Stomach (tissue), 9 donors: ENCODE data around the gene STAT5B. TPM values are rescaled to one million over a fixed set of nuclear protein-coding genes. Genes with fewer than 3 reads are reported as not detected.
A peak's percentile ranks its signal among the peaks of the same experiment; 100 is the strongest.

Source experiments
- DNase-seq, 2 donors: peaks; one replicate each; pipeline versions ENCODE4 v3.0.0 to v3.0.0-alpha.2; 2013 to 2019
- H3K27ac ChIP-seq, 5 donors: fragments of 200-600 bp in 4 of 5; sonication (generic) in 4 of 5; one replicate each; pipeline ENCODE4 v1.5.1; 2013 to 2019; ENCODE audit warnings: mild to moderate bottlenecking in 1 of 5, moderate library complexity in 1 of 5
- H3K27me3 ChIP-seq, 3 donors: fragments of 200-600 bp; sonication (generic); one replicate each; pipeline ENCODE4 v1.5.1; 2017 to 2019; ENCODE audit warnings: mixed run types in 1 of 3
- H3K36me3 ChIP-seq, 4 donors: fragments of 200-600 bp; sonication (generic); 1 replicate in 3 of 4; 2 replicates in 1 of 4; pipeline ENCODE4 v1.5.1; 2016 to 2019
- H3K4me1 ChIP-seq, 4 donors: fragments of 200-600 bp; sonication (generic); one replicate each; pipeline ENCODE4 v1.5.1; 2016 to 2019
- H3K4me3 ChIP-seq, 4 donors: fragments of 200-600 bp; sonication (generic) in 3 of 4; one replicate each; pipeline ENCODE4 v1.5.1; 2016 to 2019; ENCODE audit warnings: mild to moderate bottlenecking in 1 of 4
- H3K9me3 ChIP-seq, 4 donors: fragments of 200-600 bp; sonication (generic); one replicate each; pipeline ENCODE4 v1.5.1; 2016 to 2019
- CTCF ChIP-seq, 7 experiments: fragments of 450-650 bp in 4 of 7; fragments of 200-600 bp in 3 of 7; sonication (generic) in 3 of 7; IDR thresholded peaks; one replicate each; pipeline ENCODE4 v1.5.1; 2016 to 2019; ENCODE audit warnings: antibody characterized with exemption in 7 of 7, control low read depth in 2 of 7, mild to moderate bottlenecking in 1 of 7
- EP300 ChIP-seq: sonication (generic); formaldehyde crosslinking; IDR thresholded peaks from one replicate; pipeline ENCODE4 v1.6.1; 2017; ENCODE audit warnings: antibody characterized with exemption
- POLR2A ChIP-seq, 4 donors: fragments of 450-650 bp; IDR thresholded peaks; one replicate each; pipeline ENCODE4 v1.6.1; 2016; ENCODE audit warnings: antibody characterized with exemption in 4 of 4, control low read depth in 2 of 4, mild to moderate bottlenecking in 1 of 4, moderate library complexity in 1 of 4
- POLR2AphosphoS5 ChIP-seq, 3 donors: sonication (generic); formaldehyde crosslinking; IDR thresholded peaks; one replicate each; pipeline ENCODE4 v1.6.1; 2016; ENCODE audit warnings: antibody characterized with exemption in 3 of 3
- WGBS, 5 donors: extraction: QIAGEN DNeasy Blood & Tissue Kit in 3 of 5; methylation state at CpG; one replicate each; pipeline versions ENCODE4 v1.1.5 to v1.1.7; 2013 to 2018; 5-methylcytosine and 5-hydroxymethylcytosine counted together
- intact Hi-C: fragments of 100-400 bp; cut with DNase I; formaldehyde crosslinking; loops from one replicate; pipeline ENCODE4 v1.15.1; 2023; ENCODE audit warnings: low total_unique reads
- polyA plus RNA-seq, 3 donors: library from polyadenylated mRNA; stranded (reverse); fragments of 200-250 nt; gene quantifications; one replicate each; pipeline ENCODE4 v1.2.3, GENCODE V29; 2013
- total RNA-seq, 5 donors: library from RNA; depleted of rRNA; stranded (reverse); fragments of >200 nt; gene quantifications; one replicate each; pipeline versions ENCODE4 v1.1.0 to v1.2.3, GENCODE V29; 2014 to 2016
- donor health status: healthy with polysubstance abuse.
- donor health status: Bipolar disorder and iron deficiency.
- donor health status: healthy.

The STAT5B gene
- total and polyA plus RNA-seq, 8 donors, result 18.9 to 86.2 (median 52.4) TPM

DNA sequence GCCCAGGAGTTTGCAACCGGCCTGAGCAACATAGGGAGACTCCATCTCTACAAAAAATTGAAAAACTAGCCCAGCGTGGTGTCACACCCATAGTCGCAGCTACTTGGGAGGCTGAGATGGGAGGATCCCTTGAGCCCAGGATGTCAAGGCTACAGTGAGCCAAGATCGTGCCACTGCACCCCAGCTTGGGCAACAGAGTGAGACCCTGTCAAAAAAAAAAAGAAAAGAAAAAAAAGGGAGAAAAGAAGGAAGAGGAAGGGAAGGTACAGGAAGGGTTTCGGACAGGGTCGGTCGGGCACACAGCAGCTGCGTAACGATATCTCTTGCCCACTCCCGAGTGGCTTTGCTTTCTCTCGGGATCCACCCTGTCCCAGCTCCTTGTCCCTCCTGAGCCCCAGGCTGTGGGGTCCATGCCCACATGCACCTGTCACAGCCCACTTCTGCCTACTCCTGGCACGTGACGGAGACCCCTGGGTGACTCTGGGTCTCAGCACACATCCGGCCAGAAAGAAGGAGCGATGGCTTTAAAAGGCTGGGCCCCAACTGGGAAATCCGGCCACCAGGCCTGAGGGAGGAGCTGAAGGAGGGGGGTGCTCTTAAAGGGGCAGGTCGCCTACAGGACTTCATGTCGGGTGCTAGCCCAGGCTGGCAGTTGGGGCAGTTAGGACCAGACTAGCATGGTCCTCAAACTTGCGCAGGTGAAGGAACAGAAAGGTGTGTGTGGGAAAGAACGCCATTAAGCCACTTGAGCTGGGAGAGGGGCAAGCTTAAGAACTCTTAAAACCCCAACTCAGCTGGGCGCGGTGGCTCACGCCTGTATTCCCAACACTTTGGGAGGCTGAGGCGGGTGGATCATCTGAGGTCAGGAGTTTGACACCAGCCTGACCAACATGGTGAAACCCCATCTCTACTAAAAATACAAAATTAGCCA lies 82.0 kb downstream of the STAT5B start, which contains the start of gene GHDC:
TSS of gene GHDC (minus strand) at position 526 of the 931 bp plus-strand sequence. CDS start 913 bp downstream, outside the sequence.
- peak; percentile 86 to 95 for DNase-seq
- Histone ChIP-seq H3K36me3 (peaks cover 0 to 31% (median 17%) of the 10 kb centered on the region in 4 donors), H3K4me3 (peak within 1 kb of the TSS; percentile 55 to 78 (median 70)), H3K9me3 (no peaks in the 10 kb centered on the region), H3K4me1 (peaks cover 14 to 27% (median 22%) of the 10 kb centered on the region in 4 donors), H3K27me3 (no peaks in the 10 kb centered on the region), H3K27ac (peak within 1 kb of the TSS; percentile 86 to 89 (median 87))
- WGBS, 5 donors, result 17 to 24% (median 20%) methylated on average over 21 to 24 of the region's 24 CpGs
- intact Hi-C loops, result no loop called here
- TF ChIP-seq CTCF (IDR thresholded peaks at IDR 0.05) (peak in 1 of 7 experiments; percentile 26), POLR2A (IDR thresholded peaks at IDR 0.05) (no peak), POLR2AphosphoS5 (IDR thresholded peaks at IDR 0.05) (peak in 1 of 3 donors; percentile 66)

DNA sequence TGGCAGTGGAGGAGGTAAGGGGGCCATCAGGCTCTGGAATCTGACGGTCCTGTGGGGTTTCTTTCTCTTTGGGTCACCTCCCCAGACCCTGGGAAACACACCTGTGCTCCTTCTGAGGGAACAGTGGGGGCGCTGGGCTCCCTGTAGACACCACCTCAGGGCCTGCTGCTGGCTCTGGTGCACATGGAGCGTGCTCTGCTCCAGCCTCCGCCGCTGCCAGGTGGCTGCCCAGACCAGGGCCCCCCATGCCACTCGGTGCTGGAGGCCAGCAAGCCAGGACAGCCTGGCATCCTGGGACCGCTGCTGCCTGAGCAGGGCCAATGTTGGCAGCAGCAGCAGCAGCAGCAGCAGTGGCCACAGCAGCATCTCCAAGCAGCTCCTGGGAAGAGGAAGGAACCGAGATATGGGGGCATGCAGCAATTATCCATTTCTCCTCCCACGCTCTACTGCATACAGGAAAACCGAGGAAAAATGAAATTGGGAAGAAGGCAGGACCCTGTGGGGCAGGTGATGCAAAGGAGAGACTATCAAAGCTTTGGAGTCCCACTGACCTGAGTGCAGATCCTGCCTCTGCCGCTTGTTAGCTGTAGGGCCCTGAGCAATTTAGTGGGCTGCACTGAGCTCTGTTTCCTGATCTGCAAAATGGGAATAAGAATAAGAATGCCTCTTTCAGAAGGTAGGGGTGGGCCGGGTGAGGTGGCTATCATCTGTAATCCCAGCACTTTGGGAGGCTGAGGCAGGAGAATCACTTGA lies 82.8 kb downstream of the STAT5B start:
- intact Hi-C loops, result no loop called here
- H3K27me3 ChIP-seq, result no peaks in the 10 kb centered on the region
- peak overlapping the region; percentile 55 to 78 (median 70) for H3K4me3 ChIP-seq
- peaks cover 14 to 27% (median 22%) of the 10 kb centered on the region in 4 donors for H3K4me1 ChIP-seq
- no peaks in the 10 kb centered on the region for H3K9me3 ChIP-seq
- WGBS, 5 donors, result 73 to 80% (median 78%) methylated on average over 10 to 12 of the region's 12 CpGs
- DNase-seq, result no peak
- peaks cover 0 to 25% (median 17%) of the 10 kb centered on the region in 4 donors for H3K36me3 ChIP-seq
- peak overlapping the region; percentile 86 to 89 (median 87) for H3K27ac ChIP-seq
- TF ChIP-seq EP300, result no peak
- TF ChIP-seq POLR2A (IDR thresholded peaks at IDR 0.05), result no peak
- TF ChIP-seq POLR2AphosphoS5 (IDR thresholded peaks at IDR 0.05), result no peak
- no peak for TF ChIP-seq CTCF (IDR thresholded peaks at IDR 0.05)

- H3K27ac ChIP-seq, result no peak overlapping the region
- peaks cover 0 to 25% (median 17%) of the 10 kb centered on the region in 4 donors for H3K36me3 ChIP-seq
- DNase-seq, result no peak
- intact Hi-C loops, result no loop called here
- H3K4me3 ChIP-seq, result peak overlapping the region in 1 of 4 donors; percentile 65
- TF ChIP-seq CTCF (IDR thresholded peaks at IDR 0.05), result no peak
- H3K9me3 ChIP-seq, result no peaks in the 10 kb centered on the region
- H3K27me3 ChIP-seq, result no peaks in the 10 kb centered on the region
- peaks cover 14 to 27% (median 22%) of the 10 kb centered on the region in 4 donors for H3K4me1 ChIP-seq
- WGBS, 5 donors, result 89 to 95% (median 93%) methylated on average over 21 to 23 of the region's 23 CpGs
Observed at GRCh38 chr17:42192189-42193126, 83.7 kb downstream of the STAT5B start.
